ENCODE results near the gene CHN1. TPM values are rescaled to one million over a fixed set of nuclear protein-coding genes. Genes with fewer than 3 reads are reported as not detected.

CHN1 gene
- polyA plus RNA-seq, 1 of the 3 experiments (the other 2 are of a cell fraction) = 31.6 TPM

- Histone ChIP-seq H3K36me3 (replicated peaks in 1 of 2; ENCODE audit: control insufficient read depth in 1 of 2, insufficient read depth in 2 of 2, low read length in 1 of 2) (no peaks in the 10 kb centered on the region), H2AFZ (ENCODE audit: low read depth) (no peak overlapping the region), H3K4me2 (no peak overlapping the region), H3K9me2 (no peaks in the 10 kb centered on the region), H3K9me3 (no peaks in the 10 kb centered on the region), H3F3A (replicated peaks; ENCODE audit: insufficient read depth) (no peaks in the 10 kb centered on the region), H4K20me1 (ENCODE audit: insufficient read depth) (no peaks in the 10 kb centered on the region), H3K27me3 (ENCODE audit: insufficient read depth) (no peaks in the 10 kb centered on the region), H3K27ac (ENCODE audit: low read depth in 2 of 2, low read length in 1 of 2) (no peak overlapping the region), H3K4me3 (ENCODE audit: low read depth in 2 of 2, low read length in 1 of 2) (no peak overlapping the region), H3K9ac (no peak overlapping the region), H3K79me2 (ENCODE audit: insufficient read depth) (no peaks in the 10 kb centered on the region), H3K4me1 (ENCODE audit: control insufficient read depth in 1 of 2, insufficient read depth in 2 of 2, low read depth in 1 of 2, low read length in 1 of 2) (peaks cover 0 to 2% of the 10 kb centered on the region in 2 experiments; a peak in 1 of 4 replicates)
- TF ChIP-seq JUND (IDR thresholded peaks at IDR 0.05) (no peak), CTCF (IDR thresholded peaks at IDR 0.05) (no peak), GATA2 (CRISPR knock-in tag; IDR thresholded peaks at IDR 0.05) (no peak), MEF2A (IDR thresholded peaks at IDR 0.05; ENCODE audit: borderline replicate concordance, low read depth) (no peak), RFX5 (IDR thresholded peaks at IDR 0.05; ENCODE audit: low read length) (no peak), IRF3 (IDR thresholded peaks at IDR 0.05; ENCODE audit: low read depth, low read length) (no peak), NFIC (IDR thresholded peaks at IDR 0.05; ENCODE audit: borderline replicate concordance) (no peak), EP300 (IDR thresholded peaks at IDR 0.05; ENCODE audit: borderline replicate concordance in 1 of 2, low read depth in 1 of 2, low read length in 1 of 2) (no peak), SMC3 (IDR thresholded peaks at IDR 0.05; ENCODE audit: low read depth, low read length) (no peak), EZH2phosphoT487 (IDR thresholded peaks at IDR 0.05; ENCODE audit: borderline replicate concordance, low read depth) (no peak), ELF1 (IDR thresholded peaks at IDR 0.05) (no peak), FOXJ3 (CRISPR knock-in tag; IDR thresholded peaks at IDR 0.05) (no peak), RCOR1 (IDR thresholded peaks at IDR 0.05; ENCODE audit: low read length) (no peak), FOSL2 (IDR thresholded peaks at IDR 0.05; ENCODE audit: borderline replicate concordance, low read depth) (no peak), ZBTB33 (IDR thresholded peaks at IDR 0.05; ENCODE audit: borderline replicate concordance, low read depth) (no peak)
- TF ChIP-seq, protein P1, sequence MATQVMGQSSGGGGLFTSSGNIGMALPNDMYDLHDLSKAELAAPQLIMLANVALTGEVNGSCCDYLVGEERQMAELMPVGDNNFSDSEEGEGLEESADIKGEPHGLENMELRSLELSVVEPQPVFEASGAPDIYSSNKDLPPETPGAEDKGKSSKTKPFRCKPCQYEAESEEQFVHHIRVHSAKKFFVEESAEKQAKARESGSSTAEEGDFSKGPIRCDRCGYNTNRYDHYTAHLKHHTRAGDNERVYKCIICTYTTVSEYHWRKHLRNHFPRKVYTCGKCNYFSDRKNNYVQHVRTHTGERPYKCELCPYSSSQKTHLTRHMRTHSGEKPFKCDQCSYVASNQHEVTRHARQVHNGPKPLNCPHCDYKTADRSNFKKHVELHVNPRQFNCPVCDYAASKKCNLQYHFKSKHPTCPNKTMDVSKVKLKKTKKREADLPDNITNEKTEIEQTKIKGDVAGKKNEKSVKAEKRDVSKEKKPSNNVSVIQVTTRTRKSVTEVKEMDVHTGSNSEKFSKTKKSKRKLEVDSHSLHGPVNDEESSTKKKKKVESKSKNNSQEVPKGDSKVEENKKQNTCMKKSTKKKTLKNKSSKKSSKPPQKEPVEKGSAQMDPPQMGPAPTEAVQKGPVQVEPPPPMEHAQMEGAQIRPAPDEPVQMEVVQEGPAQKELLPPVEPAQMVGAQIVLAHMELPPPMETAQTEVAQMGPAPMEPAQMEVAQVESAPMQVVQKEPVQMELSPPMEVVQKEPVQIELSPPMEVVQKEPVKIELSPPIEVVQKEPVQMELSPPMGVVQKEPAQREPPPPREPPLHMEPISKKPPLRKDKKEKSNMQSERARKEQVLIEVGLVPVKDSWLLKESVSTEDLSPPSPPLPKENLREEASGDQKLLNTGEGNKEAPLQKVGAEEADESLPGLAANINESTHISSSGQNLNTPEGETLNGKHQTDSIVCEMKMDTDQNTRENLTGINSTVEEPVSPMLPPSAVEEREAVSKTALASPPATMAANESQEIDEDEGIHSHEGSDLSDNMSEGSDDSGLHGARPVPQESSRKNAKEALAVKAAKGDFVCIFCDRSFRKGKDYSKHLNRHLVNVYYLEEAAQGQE (IDR thresholded peaks at IDR 0.05; ENCODE audit: low read depth, low read length) = no peak
- DNase-seq = no peak
- POLR2A ChIA-PET = no interaction called here
- WGBS (ENCODE audit: low lambda C conversion rate) = 54% methylated on average over 2 of the region's 2 CpGs
- CTCF ChIA-PET = interaction anchor here (0.6 to 1.4 kb wide), 2 partner anchors 11 to 37 kb away, joined by 4 to 5 read pairs; no protein-coding TSS in a partner anchor
Measured at GRCh38 chr2:175019566-175020327, 14.6 kb upstream of the CHN1 start.
